NOMO-1 treated with dmso at 0.1 percent for 144 hours (cell line): ENCODE data around the gene KIAA0513.

Experiments
- DNase-seq: peaks from one replicate; lab custom pipeline; 2025; ENCODE audit not compliant: unreplicated experiment; lab: John Stamatoyannopoulos, UW

KIAA0513 gene

DNA sequence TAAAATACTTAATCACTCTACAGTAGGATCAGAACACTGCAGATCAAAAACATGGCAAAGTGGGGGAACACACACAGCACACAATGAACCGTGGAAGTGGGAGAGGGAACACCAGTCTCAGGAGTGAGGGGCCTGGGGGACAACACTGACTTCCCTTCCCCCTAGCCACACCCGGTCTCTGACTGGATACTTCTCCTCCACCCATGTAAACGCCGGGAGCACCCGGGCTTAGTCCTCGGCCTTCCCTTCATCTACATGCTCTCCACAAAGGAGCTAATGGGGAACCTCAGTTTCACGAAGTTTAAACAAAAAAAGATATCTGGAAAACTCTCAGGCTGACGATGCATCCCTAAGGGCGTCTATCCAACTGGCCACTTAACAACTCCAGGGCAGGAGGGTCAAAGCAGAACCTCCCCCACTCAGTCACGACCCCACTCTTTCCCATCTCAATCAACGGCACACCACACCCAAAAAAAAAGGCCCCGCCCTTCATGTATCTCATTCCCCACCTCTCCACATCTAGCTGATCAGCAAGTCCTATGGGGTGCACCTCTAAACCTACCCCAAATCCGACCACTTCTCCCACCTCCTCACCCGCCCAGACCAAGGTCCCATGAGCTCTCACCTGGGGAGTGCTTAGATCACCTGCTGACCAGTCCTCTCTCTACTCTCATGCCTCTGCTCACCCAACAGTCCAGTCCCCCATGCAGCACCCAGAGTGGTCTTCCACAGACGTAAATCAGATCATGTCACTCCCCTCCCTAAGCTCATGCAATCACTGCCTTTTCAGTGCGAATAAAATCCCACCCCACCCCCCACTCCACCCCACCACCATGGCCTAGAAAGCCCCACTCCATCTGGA, 23.6 kb upstream of the KIAA0513 start:
- no peak for DNase-seq

DNA sequence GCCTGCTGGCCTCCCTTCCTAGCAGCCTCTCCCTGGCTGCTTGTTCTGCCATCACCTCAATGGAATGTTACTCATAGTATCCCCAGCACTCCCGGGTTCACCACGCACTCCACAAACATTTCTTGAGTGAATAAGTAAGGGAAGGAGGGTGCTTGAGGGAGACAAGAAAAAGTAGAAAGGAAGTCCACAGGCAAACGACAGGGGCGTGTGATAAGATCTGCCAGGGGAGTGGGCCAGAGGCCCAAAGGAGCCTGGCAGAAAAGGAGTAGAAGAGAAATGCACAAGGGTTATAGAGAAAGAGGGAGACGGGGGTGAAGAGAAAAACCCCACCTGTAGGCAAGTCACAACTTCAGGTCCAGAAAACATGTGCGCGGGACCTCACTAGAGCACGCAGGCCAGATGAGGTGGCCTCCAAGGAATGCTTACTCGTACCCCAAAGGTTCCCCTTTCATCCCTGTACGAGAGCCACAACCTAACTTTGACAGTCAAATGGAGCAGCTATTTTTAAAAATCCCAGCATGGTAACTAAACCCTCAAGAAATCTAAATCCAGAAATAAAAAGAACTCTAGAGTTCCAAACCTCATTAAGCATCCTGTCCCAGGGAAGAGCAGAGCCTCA, 22.9 kb upstream of the KIAA0513 start:
- no peak for DNase-seq

DNA sequence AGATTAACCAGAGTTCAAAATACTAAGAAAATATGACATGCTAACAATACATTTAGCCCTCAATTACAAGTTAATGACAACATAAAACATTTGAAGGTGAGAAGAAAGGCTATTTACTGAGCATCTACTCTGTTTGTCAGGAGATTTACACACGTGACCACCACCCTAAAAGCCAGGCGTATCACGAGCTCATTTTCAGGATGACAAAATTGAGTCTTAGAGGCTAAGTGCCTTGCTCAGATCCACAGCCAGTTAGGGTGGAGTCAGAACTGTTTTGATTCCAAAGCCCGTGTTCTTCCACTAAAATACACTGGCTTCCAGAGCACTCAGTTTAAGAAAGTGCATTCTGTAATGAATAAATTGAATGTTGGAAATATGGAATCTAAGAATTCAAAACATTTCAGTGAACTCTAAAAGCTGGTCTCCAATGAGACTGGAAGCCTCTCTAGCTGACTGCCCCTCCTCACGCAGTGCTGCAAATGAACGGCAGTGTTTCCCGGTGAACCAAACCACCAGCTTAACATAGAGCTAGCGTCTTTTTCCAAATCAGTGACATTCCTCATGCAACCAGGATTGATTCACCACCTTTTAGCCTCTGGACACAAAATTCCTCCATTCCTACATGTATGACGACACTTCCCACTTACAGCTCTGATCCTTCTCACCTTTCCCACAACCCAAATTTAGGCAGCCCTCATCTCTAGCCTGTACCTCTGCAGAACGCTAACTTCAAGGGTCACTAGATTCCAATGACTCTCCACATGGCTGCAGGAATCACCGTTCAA, 22.1 kb upstream of the KIAA0513 start:
- DNase-seq: no peak

GRCh38 chr16:85006639-85007038, 21.0 kb upstream of the KIAA0513 start:
- no peak for DNase-seq

DNA sequence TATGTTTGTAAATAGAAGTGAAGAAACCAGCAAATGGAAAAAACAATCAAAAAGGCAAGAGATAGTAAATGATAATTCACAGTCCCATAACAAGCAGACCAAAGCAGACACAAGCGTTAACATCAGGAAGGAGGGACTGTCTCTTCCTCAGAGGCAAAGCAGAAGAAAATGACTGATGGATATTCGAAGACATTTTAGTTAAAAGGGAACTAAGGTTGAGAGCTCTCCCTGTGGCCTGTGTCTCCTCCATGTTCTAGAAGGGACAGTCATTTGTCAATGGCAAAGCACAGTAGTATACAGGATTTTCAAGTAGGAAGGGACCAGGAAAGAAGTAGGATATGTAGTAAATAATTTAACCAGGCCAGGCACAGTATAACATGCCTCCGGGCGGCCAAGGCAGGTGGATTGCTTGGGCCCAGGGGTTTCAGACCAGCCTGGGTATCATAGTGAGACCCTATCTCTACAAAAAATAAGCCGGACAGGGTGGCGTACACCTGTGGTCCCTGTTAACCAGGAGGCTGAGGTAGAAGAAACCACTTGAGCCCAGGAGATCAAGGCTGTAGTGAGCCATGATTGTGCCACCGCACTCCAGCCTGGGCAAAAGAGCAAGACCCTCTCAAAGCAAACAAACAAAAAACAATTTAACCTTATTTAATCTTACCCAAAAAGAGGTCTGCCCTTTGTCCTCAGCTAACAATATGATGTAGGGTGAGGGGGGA, 19.9 kb upstream of the KIAA0513 start:
- DNase-seq: no peak

DNA sequence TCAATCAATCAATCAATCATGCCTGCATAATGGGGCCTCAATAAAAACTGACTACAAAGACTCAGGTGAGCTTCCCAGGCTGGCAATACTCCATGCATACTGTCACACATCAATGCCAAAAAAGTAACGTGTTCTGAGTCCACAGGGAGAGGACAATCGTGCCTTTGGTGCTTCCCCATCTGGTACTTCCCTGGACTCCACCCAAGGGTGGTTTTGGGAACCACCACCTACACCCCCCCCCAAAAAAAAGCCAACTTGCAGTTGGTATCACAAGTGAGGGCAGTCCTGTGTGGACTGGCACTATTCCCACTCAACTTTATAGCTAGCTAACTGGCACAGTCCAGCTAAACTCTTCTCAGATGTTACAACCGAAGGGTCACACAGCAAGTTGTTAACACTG, 19.3 kb upstream of the KIAA0513 start:
- no peak for DNase-seq

- no peak for DNase-seq
These were observed 17.1 kb upstream of the KIAA0513 start for GRCh38 chr16:85010446-85010930.

GRCh38 chr16:85010931-85011845, 16.4 kb upstream of the KIAA0513 start, which contains the start of gene ZDHHC7:
Gene ZDHHC7 (minus strand): TSS chr16:85011535. CDS start chr16:84990618, 20,917 bp downstream.
- peak; percentile 79 for DNase-seq

DNA sequence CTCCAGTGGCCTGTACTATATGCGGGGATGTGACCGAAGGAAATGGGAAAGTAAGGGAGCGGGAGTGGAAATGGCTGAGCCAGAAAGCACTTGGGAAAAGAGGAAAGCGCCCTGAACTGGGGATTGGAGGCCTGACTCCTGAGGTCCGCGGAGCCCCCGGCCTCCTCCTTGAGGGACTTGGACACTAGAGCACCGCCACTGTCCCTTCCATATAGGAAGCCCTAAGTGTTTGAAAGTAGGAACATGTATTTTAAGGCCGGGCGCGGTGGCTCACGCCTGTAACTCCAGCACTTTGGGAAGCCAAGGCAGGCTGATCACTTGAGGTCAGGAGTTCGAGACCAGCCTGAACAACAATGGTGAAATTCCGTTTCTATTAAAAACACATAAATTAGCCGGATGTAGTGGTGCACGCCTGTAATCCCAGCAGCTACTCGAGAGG, 15.7 kb upstream of the KIAA0513 start:
- DNase-seq: no peak

- no peak for DNase-seq
These were observed 13.3 kb upstream of the KIAA0513 start for GRCh38 chr16:85014311-85014710.

DNA sequence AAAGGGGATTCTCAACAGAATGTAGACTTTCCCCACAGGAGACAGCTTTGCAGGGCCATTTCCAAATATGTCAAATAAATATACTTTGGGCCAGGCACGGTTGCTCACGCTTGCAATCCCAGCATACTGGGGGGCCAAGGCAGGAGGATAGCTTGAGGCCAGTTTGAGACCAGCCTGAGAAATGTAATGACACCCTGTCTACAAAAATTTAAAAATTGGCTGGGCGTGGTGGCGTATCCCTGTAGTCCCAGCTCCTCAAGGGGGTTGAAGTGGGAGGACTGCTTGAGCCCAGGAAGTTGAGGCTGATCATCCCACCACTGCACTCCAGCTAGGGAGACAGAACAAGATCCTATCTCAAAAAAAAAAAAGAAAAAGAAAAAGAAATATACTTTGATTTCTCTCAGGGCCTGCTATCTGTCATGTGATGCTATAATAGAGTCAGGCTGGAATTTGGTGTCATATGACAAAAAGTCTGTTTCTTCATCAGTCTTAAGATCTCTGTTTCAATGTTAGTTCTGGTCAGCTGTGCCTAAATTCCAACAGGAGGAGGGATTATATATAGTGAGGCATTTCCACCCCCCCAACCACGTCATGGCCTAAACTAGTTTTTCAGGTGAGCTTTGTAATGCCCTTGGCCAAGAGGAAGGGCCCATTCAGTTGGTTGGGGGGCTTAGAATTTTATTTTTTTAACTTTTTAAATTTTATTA, 12.0 kb upstream of the KIAA0513 start:
- DNase-seq: no peak

DNA sequence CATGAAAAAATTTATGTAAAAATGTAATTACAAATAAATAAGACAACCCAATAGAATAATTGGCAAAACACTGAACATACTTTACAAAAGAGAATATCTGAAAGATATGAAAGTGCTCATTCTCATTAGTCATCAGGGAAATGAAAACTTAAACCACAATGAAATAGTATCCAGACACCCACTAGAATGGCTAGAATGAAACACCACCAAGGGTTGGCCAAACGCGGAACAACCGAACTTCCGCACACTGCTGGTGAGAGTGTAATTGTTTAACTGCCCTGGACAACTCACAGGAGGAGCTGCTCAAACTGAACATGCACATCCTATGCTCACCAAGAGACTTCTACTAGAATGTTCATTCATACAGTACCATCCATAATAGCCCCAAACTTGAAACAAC, 10.4 kb upstream of the KIAA0513 start:
- peak; percentile 83 for DNase-seq

DNA sequence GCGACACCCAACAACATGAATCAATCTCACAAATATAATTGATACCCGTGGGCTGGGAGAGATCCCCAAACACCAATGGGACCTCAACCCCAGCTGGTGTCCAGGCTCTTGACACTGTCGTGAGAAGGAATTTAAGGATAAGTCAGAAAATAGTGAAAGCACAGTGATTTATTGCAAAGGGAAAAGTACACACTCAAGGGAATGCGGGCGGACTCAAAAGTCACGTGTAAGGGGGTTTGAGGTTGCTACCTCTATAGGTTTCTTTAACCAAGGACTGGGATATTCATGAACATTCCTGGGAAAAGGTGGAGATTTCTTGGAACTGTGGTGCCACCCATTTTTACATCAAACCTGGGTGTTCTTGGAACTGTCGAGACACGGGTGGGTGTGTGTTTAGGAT, 10.0 kb upstream of the KIAA0513 start:
- no peak for DNase-seq

- DNase-seq: no peak
These were observed 8.9 kb upstream of the KIAA0513 start for GRCh38 chr16:85018529-85019236.

GRCh38 chr16:85019659-85020245, 7.8 kb upstream of the KIAA0513 start:
- DNase-seq: no peak

DNA sequence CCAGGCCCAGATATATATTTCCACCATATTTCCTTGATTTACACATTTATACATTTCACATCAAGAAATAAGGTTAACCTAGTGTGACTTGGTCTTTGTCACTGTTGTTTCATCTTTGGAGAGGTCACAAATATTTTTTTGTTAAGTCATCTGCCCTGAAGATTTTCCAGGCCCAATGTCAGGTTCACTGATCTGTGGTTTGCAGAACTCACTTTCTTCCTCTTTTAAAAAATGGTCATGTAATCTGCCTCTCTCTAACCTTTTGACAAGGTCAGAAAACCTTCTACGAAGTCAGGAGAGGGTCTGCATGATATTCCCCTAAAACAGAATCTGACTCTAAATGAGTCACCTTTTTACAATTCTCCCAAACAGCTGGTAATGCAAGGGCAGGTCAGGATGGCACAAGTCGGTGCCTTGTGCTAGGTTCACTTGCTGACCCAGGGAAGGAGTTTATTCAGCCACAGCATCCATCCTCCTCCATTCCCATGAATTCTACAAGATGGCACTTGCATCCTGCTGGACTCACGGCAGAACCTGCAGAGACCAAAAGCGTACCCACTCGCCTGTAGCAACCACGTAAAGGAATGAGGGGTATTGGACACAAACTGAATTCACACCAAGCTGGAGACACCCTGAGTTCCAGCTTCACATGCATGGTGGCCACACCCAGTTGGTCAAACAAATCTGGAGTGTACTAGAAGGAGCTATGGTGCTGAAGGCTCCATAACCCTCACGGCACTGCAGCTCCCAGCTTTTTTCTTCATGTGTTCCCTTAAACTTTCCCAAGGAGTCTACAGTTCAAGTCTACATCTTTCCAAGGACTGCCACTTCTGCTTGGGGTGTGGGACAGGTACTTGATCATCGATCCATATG, 1.6 kb upstream of the KIAA0513 start:
- DNase-seq: peak; percentile 74

DNA sequence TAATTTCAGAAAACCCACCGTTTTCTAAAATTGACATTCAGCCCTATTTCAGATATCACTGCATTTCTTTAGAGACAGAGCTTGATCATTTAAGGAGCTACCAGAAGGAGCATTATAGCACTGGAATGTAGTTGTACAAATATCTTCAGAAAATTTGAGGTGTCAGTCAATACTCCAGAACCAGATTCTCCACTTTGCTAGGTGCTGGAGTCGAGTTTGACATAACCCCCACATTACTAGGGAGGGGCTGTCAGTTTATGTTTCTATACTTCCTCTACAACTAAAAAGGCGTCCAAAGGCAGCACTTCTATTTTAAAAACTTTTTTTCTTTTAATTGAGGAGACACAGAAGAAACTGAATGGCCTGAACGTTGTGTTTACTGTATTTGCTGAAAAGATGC, 892 bp upstream of the KIAA0513 start:
- no peak for DNase-seq
